Right cardiac atrium (tissue), 5 donors: ENCODE measurements around the gene APBB2. TPM values are rescaled to one million over a fixed set of nuclear protein-coding genes. Genes with fewer than 3 reads are reported as not detected.
A peak's percentile ranks its signal among the peaks of the same experiment; 100 is the strongest.
"Not testable (repeated sequence)": the region's sequence is repeated elsewhere in the genome, so short reads cannot be mapped to it uniquely, and the experiment has no call there.

ENCODE experiments used
- ATAC-seq, 2 donors: fragments of 200-7000 bp; cut with Tn5 transposase; one replicate each; pipeline versions ENCODE4 v1.8.0 to v1.9.1; 2020; ENCODE audit warnings: moderate library complexity in 2 of 2, mild to moderate bottlenecking in 1 of 2
- DNase-seq, 3 donors: peaks; one replicate each; pipeline ENCODE4 v3.0.0-alpha.2; 2020
- H3K27ac ChIP-seq: one replicate; pipeline ENCODE4 v1.5.1; 2013; ENCODE audit warnings: mild to moderate bottlenecking, low read length, control low read depth, moderate library complexity
- H3K27me3 ChIP-seq: one replicate; pipeline ENCODE4 v1.6.1; 2013; ENCODE audit not compliant: control insufficient read depth, insufficient read depth
- H3K4me1 ChIP-seq: one replicate; pipeline ENCODE4 v1.6.1; 2013; ENCODE audit warnings: low read length; ENCODE audit not compliant: control insufficient read depth, insufficient read depth
- H3K4me3 ChIP-seq: one replicate; pipeline ENCODE4 v1.5.1; 2013; ENCODE audit warnings: low read length, control low read depth
- H3K9me3 ChIP-seq: one replicate; pipeline ENCODE4 v1.6.1; 2013; ENCODE audit warnings: low read length; ENCODE audit not compliant: control insufficient read depth
- WGBS: extraction: QIAGEN DNeasy Blood & Tissue Kit; methylation state at CpG from one replicate; pipeline ENCODE4 v1.1.7; 2013; 5-methylcytosine and 5-hydroxymethylcytosine counted together
- intact Hi-C, 4 donors: fragments of 100-400 bp; cut with DNase I; formaldehyde crosslinking; loops; one replicate each; pipeline versions ENCODE4 v1.11.0 to v1.14.0; 2022 to 2023
- polyA plus RNA-seq: library from polyadenylated mRNA; stranded (reverse); fragments of 200-250 nt; gene quantifications from one replicate; pipeline ENCODE4 v1.2.3, GENCODE V29; 2013
- total RNA-seq, 4 donors: library from RNA; stranded (reverse); fragmentation: NEBNext Ultra II Directional; extraction: Animal tissue kit (Norgen Biotek cat#: 25700); gene quantifications; one replicate each; pipeline ENCODE4 v1.2.1, GENCODE V29; 2021
- donor health status: healthy with polysubstance abuse.
- donor health status: DM: no; HTN: yes; CAD: no.
- donor health status: DM: no; HTN: no; CAD: no.
- donor health status: DM: no; HTN: yes; CAD: no; lungs with severe emphysema.
- donor health status: DM: yes; HTN: yes; CAD: no.

Gene APBB2
- total and polyA plus RNA-seq, 5 donors = 12.7 to 46.2 (median 37.0) TPM

DNA sequence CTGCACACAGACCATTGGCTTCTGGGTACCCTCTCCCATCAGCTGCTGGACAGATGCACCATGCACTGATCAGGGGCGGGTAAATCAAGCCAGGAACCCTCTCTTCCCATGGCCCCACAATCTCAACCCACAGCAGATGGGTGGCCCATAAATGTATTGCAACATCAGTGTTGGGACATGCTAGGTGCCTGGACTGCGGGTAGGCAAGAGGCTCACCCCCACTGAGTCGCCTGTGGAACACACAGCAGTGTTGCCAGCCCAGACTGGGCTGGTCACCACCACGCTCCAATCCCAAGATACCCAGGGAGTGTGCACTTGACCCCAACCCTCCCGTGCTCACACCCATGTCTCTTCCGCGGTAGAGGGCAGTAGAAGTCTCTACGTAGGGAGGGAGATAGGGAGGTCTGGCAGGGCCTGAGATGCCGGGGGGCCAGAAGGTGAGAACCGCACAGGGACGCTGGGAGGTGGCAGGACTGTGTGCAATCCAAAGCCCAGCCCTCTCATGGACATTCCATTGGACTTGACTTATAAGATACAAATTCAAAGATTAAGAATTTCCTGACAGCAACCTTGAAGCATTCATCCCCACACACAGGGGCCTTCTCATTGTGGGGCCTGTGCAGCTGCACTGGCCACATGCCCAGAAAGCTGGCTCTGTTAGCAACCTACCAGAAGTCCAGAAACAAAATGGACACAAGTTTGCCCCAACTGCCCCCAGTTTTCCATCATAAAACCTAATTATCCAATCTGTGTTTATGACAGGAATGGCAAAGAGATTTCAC, 280.9 kb downstream of the APBB2 start:
- no peaks in the 10 kb centered on the region for H3K9me3 ChIP-seq
- H3K27me3 ChIP-seq = no peaks in the 10 kb centered on the region
- WGBS = 77% methylated on average over 11 of the region's 11 CpGs
- H3K27ac ChIP-seq = no peak overlapping the region
- DNase-seq (peak in 1 of 3 donors; percentile 63), ATAC-seq (peak in 1 of 2 donors; percentile 27)
- peaks cover 2% of the 10 kb centered on the region for H3K4me1 ChIP-seq
- intact Hi-C loops = no loop called here
- no peak overlapping the region for H3K4me3 ChIP-seq

- no peaks in the 10 kb centered on the region for H3K27me3 ChIP-seq
- peaks cover 2% of the 10 kb centered on the region for H3K4me1 ChIP-seq
- no peak for ATAC-seq
- intact Hi-C loops = no loop called here
- no peaks in the 10 kb centered on the region for H3K9me3 ChIP-seq
- H3K4me3 ChIP-seq = no peak overlapping the region
- no peak for DNase-seq
- no peak overlapping the region for H3K27ac ChIP-seq
- 44% methylated on average over 3 of the region's 3 CpGs for WGBS
Observed at GRCh38 chr4:40931841-40932240, 282.5 kb downstream of the APBB2 start.

- Histone ChIP-seq H3K4me3 (no peak overlapping the region), H3K27me3 (no peaks in the 10 kb centered on the region), H3K9me3 (no peaks in the 10 kb centered on the region), H3K4me1 (peaks cover 2% of the 10 kb centered on the region), H3K27ac (no peak overlapping the region)
- ATAC-seq (no peak), DNase-seq (no peak)
- 92% methylated on average over 6 of the region's 6 CpGs for WGBS
- intact Hi-C loops = no loop called here
Observed at GRCh38 chr4:40931238-40931637, 283.1 kb downstream of the APBB2 start.

DNA sequence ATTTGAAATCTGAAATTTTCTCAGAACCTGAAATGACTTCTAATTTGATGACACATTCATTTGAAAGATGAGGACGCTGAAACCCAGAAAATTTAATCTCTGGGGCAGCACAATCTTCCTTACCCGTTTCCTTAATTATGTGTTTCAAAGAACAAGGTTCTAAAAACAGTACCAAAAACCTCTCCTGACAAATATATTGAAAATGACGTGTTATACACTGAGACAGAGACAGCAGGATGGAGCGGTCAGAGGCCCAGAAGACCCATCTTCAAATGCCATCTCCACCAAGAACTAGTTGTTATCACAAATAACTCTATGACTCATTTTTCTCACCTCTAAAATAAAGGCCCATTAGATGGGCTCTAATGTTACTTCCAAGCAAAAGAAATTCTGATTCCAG, 287.3 kb downstream of the APBB2 start:
- H3K9me3 ChIP-seq = no peaks in the 10 kb centered on the region
- H3K4me1 ChIP-seq = peaks cover 5% of the 10 kb centered on the region
- intact Hi-C loops = loop anchor here (5.0 to 10.0 kb wide), 5 partner anchors 48 to 290 kb away; partner anchors contain the start of gene APBB2 (in 2 of the 4)
- no peak for DNase-seq
- no peak overlapping the region for H3K27ac ChIP-seq
- 75% methylated on average over 4 of the region's 4 CpGs for WGBS
- ATAC-seq = no peak
- no peak overlapping the region for H3K4me3 ChIP-seq
- H3K27me3 ChIP-seq = no peaks in the 10 kb centered on the region

DNA sequence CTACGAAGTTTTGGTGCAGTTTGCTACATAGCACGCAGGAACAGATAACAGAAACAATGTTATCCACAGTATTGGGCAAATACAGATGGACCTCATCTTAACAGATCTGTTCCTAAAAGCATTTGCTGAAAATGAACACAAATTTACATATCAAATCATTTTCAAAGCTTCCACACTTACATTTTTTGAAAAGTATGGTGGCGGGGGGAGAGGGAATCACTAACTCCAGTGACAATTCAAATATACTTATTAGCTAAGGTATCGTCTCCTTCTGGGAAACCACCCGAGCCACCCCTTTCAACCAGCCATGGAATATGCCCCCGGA, 289.6 kb downstream of the APBB2 start:
- Histone ChIP-seq H3K4me1 (peaks cover 5% of the 10 kb centered on the region), H3K4me3 (no peak overlapping the region), H3K9me3 (no peaks in the 10 kb centered on the region), H3K27ac (no peak overlapping the region), H3K27me3 (no peaks in the 10 kb centered on the region)
- ATAC-seq = no peak
- intact Hi-C loops = loop anchor here (5.0 to 10.0 kb wide), 5 partner anchors 50 to 293 kb away; partner anchors contain the start of gene APBB2 (in 2 of the 4)
- DNase-seq = no peak
- WGBS = 84% methylated on average over 6 of the region's 6 CpGs

DNA sequence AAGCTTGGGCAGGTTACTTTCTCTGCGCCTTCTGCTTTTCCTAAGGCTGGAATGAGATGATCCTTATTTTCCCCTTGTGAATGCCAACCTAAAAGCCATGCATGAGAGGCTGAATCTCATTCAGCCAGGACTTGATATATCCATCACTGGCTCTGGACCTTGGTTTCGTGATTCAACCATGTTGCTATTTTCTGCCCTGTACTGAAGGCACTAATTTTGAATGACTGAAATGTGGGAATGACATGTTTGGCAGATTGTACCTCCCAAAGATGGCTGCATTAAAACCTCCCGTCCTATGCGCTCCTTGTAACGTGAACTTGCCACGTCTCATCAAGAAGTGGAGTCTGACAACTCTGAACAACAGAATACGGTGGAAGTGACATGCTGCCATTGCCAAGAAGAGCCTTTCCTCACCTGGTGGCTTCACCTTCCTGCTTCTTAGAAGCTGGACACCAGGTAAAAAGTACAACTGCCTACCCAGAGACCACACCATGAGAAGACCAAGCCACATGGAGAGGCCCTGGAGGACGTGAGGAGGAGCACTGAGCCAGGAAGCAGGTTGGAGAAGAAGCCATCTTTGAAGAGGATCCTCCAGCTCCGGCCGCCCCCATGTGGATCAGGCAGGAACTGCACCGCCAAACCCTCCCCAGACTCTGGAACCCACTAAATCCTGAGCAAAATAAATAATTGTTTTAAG, 290.1 kb downstream of the APBB2 start:
- peak; percentile 59 to 85 (median 84) for DNase-seq
- no peaks in the 10 kb centered on the region for H3K9me3 ChIP-seq
- H3K27ac ChIP-seq = peak overlapping the region; percentile 13
- WGBS = 75% methylated on average over 11 of the region's 11 CpGs
- H3K4me3 ChIP-seq = no peak overlapping the region
- H3K4me1 ChIP-seq = peaks cover 5% of the 10 kb centered on the region
- H3K27me3 ChIP-seq = no peaks in the 10 kb centered on the region
- peak; percentile 57 to 66 for ATAC-seq
- intact Hi-C loops = loop anchor here in 3 of 4 donors (10.0 kb wide), 3 partner anchors 51 to 291 kb away; partner anchors contain the start of gene APBB2 (in 1 of the 3)

- DNase-seq (peak in 1 of 3 donors; percentile 57), ATAC-seq (peak; percentile 26 to 27)
- Histone ChIP-seq H3K4me3 (no peak overlapping the region), H3K4me1 (peaks cover 8% of the 10 kb centered on the region), H3K27me3 (no peaks in the 10 kb centered on the region), H3K9me3 (no peaks in the 10 kb centered on the region), H3K27ac (no peak overlapping the region)
- intact Hi-C loops = loop anchor here in 3 of 4 donors (10.0 kb wide), 3 partner anchors 51 to 291 kb away; partner anchors contain the start of gene APBB2 (in 1 of the 3)
- WGBS = 64% methylated on average over 19 of the region's 19 CpGs
Observed at GRCh38 chr4:40923316-40924095, 290.8 kb downstream of the APBB2 start.

- not testable (repeated sequence) for DNase-seq, H3K4me3 ChIP-seq, H3K27ac ChIP-seq, H3K27me3 ChIP-seq, ATAC-seq, H3K9me3 ChIP-seq
- 93% methylated on average over 6 of the region's 6 CpGs for WGBS
- peaks cover 18% of the 10 kb centered on the region for H3K4me1 ChIP-seq
- intact Hi-C loops = loop anchor here in 3 of 4 donors (10.0 kb wide), 3 partner anchors 55 to 295 kb away; partner anchors contain the start of gene APBB2 (in 1 of the 3)
Observed at GRCh38 chr4:40919976-40920375, 294.4 kb downstream of the APBB2 start.

GRCh38 chr4:40918330-40918729, 296.0 kb downstream of the APBB2 start:
- Histone ChIP-seq H3K4me1 (peaks cover 13% of the 10 kb centered on the region), H3K9me3 (no peaks in the 10 kb centered on the region), H3K27ac (peak overlapping the region; percentile 74), H3K4me3 (no peak overlapping the region), H3K27me3 (no peaks in the 10 kb centered on the region)
- intact Hi-C loops = no loop called here
- DNase-seq (peak; percentile 79 to 89 (median 84)), ATAC-seq (peak; percentile 81 to 84)
- WGBS = 19% methylated on average over 4 of the region's 4 CpGs

GRCh38 chr4:40916880-40917279, 297.5 kb downstream of the APBB2 start:
- intact Hi-C loops = no loop called here
- Histone ChIP-seq H3K27ac (no peak overlapping the region), H3K9me3 (no peaks in the 10 kb centered on the region), H3K27me3 (no peaks in the 10 kb centered on the region), H3K4me1 (peaks cover 13% of the 10 kb centered on the region), H3K4me3 (no peak overlapping the region)
- WGBS = 64% methylated on average over 5 of the region's 5 CpGs
- peak; percentile 48 to 66 for ATAC-seq
- peak in 1 of 3 donors; percentile 72 for DNase-seq
